ENCODE data around the gene MRPL48.
"Not testable (repeated sequence)": the region's sequence is repeated elsewhere in the genome, so short reads cannot be mapped to it uniquely, and the experiment has no call there.

Gene MRPL48

DNA sequence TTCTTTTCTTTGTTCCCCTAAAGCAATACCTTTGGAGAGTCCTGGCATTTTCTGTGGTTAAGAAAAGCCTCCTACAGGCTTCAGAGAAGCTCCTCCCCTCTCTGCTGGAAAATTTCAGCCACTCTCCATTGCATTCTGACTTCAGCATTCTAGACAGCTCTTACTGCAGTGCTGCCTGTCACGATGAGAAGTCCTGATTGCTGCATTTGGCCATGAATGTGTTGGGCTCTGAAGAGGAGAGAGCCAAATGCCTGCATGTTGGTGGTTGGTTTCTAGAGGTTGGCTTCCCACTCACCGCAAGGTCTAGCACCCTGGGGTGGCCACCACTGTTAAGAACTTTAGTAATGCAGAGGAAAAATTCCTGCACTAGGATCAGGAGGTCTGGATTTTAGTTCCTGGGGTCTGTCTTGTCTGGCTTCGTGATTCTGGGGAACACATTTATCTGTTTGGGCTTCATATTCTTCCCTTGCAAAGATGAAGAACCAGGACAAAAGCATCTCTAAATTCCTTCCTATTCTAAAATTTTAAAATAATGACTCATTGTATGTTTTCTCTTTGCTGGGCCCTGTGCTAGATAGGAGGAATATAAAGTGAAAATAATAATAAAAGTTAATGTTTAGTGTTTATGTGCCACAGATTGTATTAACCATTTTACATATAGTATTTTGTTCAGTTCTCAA, 50.9 kb downstream of the MRPL48 start:
- DNase-seq (ENCODE audit: low read depth in 2 of 3, low spot score in 2 of 3), result no peak

DNA sequence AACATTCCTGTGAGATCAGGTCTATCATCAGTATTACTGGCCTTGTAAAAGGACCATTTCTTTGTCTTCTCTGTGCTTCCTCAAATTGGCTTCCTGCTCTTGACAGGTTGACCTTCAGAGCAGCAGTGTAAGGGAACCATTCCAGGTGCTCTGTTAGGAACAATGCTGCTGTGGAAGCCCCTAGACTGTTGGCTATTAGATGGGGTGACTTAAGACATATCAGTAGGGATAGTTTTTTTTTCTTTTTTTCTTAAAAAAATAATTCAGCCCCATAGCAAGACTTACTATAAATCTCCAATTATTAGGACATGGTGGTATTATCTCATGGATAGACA, 51.4 kb downstream of the MRPL48 start:
- DNase-seq (ENCODE audit: low read depth in 2 of 3, low spot score in 2 of 3), result no peak

DNA sequence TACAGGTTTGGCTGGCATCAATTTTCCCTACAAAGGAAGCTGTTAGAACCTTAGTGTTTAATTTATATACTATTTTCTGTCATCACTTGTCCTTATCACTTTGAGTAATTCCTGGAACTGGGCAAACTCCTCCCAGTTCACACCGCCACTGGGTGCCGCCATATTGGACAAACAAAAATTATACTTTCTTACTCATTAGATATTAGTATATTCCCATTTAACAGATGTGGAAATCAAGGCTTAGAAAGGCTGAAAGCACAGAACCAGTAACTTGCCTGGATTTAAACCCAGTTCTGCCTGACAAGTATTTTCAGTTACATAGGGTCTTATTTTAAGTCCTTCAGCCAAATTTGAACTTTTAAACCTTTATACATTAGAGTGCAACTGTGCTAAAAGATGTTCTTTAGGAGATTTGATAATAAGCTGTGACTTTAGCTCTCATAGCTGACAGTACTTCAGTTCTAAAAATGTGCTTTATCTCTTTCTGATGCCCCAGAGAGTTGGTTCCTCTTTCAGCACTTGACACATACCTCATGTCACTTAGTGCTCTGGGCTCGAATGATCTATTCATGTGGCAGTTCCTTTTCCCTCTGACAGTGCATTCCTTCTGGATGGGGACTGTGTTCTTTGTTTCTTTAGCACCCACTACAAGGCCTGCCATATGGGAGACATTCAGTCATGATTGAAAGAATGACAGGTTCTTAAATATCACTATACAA, 63.5 kb downstream of the MRPL48 start:
- no peak for DNase-seq (ENCODE audit: low read depth in 2 of 3, low spot score in 2 of 3)

DNA sequence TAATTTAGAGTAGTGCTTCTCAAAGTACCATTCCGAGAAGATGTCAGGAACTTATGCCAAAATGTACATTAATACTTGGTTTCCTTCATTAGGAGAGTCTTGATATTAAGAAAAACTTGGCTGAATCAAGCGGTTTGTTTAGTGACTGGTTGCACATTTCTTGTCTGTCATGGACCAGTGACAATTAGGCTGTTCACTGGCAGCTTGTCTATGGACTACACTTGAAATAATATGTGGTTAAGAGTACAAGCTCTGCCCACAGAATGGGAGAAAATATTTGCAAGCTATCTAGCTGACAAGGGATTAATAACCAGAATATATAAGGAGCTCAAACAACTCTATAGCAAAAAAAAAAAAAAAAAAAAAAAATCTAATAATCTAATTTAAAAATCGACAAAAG, 64.4 kb downstream of the MRPL48 start:
- DNase-seq (ENCODE audit: low read depth in 2 of 3, low spot score in 2 of 3), result no peak

DNA sequence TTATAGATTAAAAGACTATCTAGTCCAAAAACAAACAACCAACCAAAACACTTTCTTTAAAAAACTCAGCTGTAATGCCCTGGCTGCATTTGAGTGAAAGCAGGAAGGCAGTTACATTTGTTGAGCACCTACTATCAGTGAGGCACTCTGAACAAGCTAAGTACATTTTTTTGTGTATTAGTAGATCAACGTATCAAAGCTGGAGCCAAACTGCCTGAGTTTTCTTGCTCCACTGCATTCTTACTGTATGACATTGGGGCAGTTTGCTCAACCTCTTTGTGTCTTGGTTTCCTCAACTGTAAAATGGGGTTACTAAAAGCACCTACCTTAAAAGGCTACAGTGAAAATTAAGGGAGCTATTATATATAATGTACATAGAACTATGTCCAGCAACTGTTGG, 67.0 kb downstream of the MRPL48 start:
- no peak for DNase-seq (ENCODE audit: low read depth in 2 of 3, low spot score in 2 of 3)

DNA sequence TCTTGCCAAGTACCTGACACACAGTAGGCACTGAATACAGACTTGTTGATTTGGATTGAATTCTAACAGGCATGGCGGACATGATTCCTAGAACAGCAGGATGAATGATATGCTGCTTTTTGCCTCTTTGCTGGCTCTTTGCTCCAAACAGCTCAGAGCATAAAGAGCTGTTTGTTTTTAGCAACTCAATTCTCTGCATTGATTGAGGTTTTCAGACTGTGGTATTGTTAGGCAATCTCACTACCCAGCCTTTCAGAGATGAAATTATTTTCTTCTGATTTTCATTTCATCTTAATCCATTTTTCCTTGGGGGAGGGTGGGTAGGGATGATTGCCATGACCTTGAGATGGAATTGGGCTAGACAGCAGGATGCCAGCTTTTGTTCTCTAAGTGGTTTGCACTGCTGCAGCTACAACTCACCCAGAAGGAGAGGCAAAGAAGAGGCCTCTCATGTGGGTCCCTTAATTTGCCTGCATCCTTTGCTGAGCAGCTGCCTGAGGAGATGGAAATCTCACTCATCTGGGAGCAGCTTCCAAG, 68.4 kb downstream of the MRPL48 start:
- DNase-seq (ENCODE audit: low read depth in 2 of 3, low spot score in 2 of 3), result no peak

- DNase-seq (ENCODE audit: low read depth in 2 of 3, low spot score in 2 of 3), result no peak
Measured at GRCh38 chr11:73859671-73860070, 72.0 kb downstream of the MRPL48 start.

GRCh38 chr11:73860202-73860601, 72.5 kb downstream of the MRPL48 start:
- no peak for DNase-seq (ENCODE audit: low read depth in 2 of 3, low spot score in 2 of 3)

GRCh38 chr11:73862986-73863385, 75.3 kb downstream of the MRPL48 start:
- no peak for DNase-seq (ENCODE audit: low read depth in 2 of 3, low spot score in 2 of 3)

DNA sequence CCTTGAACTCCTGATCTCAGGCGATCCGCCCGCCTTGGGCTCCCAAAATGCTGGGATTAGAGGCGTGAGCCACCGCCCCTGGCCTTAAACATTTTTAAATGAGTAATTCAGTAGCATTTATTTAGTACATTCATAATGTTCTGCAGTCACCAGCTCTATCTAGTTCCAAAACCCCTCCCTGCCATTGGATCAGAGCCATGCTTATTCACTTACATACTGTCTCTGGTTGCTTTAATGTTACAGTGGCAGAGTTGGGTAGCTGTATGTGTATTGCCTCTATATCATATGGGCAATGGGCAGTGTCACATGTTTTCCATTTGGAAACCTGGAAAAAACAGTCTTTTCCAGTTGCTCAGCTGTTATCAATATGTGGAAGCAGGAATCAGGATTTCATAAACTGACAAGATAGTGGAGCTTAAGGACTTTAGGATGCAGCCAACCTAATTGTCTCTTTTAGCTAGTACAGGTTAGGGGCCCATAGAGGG, 78.5 kb downstream of the MRPL48 start:
- DNase-seq (ENCODE audit: low read depth in 2 of 3, low spot score in 2 of 3), result no peak

DNA sequence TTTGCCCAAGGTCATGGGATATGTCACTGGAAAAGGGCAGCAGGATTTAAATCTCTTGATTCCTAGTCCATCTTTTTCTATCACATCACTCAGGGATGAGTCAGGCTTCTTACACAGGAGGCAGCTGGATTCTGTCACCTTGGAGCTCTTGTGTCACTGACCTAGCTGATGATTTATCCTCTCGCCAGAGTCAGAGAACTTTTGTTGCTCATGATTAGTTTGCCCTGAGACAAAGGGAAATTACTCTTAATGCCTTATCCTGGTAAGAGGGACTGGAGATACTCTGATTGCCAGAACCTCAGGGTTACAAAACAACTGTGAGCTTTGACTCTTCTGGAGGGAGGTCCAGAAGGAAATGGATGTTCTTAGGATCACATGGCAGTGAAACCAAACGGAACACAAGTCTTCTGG, 78.9 kb downstream of the MRPL48 start:
- no peak for DNase-seq (ENCODE audit: low read depth in 2 of 3, low spot score in 2 of 3)

- no peak for DNase-seq (ENCODE audit: low read depth in 2 of 3, low spot score in 2 of 3)
Measured at GRCh38 chr11:73869332-73869949, 81.8 kb downstream of the MRPL48 start.

- DNase-seq (ENCODE audit: low read depth in 2 of 3, low spot score in 2 of 3), result no peak
Measured at GRCh38 chr11:73870261-73870660, 82.6 kb downstream of the MRPL48 start.

DNA sequence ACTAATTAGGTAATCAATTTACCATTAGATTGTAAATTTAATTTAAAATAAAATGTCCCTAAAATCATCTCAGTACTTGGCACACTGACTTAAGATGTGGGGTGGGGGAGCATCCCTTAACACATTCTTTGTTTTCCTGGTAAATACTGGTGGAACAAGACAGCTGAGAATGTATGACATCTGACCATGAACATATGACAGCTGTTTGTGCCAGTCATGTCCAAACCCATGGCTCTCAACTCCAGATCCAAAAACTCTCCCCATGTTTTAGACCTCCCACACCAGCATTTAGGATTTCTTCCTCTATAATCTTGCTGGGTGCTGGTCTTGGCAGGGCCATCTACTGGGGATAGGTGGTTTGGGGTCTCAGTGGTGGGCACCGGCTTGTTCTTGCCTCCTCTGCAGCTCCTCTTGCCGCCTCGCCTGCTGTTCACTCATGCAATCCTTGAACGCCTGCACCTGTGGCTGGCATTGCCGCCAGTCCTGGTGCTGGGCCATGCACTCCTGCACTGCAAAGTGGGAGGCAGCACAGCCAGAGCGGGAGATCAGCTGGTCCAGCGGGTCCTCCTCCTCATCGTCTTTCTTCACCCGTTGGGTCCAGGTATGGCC, 85.2 kb downstream of the MRPL48 start:
- no peak for DNase-seq (ENCODE audit: low read depth in 2 of 3, low spot score in 2 of 3)

DNA sequence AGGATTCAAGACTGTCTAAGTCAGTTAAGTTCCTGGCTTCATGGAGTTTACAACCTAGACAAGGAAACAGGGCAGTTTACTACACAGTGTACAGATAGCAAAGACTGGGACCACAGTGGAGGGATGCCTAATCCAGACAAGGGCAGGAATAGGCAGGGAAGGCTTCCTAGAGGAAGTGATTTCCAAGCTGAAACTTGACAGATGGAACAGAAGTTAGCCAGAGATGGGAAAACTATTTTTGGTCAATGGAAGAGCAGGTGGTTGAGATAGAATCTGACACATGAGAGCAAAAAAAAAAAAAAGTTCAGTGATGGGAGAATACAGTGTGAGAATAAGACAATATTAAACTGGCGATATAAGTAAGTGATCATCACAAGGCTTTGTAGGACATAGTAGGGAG, 87.7 kb downstream of the MRPL48 start:
- no peak for DNase-seq (ENCODE audit: low read depth in 2 of 3, low spot score in 2 of 3)

DNA sequence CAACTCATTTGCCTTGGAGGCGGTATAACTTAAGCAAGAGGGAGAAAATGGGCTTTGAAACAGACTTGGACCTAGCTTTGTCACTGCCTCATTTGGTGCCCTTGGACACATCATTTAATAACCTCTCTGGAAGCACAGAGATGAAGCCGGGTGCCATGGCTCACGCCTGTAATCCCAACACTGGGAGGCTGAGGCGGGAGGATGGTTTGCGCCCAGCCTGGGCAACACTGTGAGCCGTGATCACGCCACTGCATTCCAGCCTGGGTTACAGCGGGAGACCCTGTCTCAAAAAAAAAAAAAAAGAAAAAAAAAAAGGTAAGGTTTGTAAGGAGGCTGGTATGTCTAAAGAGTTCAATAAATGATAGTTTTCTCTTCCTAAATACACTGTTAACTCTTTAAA, 88.2 kb downstream of the MRPL48 start:
- DNase-seq (ENCODE audit: low read depth in 2 of 3, low spot score in 2 of 3), result no peak

DNA sequence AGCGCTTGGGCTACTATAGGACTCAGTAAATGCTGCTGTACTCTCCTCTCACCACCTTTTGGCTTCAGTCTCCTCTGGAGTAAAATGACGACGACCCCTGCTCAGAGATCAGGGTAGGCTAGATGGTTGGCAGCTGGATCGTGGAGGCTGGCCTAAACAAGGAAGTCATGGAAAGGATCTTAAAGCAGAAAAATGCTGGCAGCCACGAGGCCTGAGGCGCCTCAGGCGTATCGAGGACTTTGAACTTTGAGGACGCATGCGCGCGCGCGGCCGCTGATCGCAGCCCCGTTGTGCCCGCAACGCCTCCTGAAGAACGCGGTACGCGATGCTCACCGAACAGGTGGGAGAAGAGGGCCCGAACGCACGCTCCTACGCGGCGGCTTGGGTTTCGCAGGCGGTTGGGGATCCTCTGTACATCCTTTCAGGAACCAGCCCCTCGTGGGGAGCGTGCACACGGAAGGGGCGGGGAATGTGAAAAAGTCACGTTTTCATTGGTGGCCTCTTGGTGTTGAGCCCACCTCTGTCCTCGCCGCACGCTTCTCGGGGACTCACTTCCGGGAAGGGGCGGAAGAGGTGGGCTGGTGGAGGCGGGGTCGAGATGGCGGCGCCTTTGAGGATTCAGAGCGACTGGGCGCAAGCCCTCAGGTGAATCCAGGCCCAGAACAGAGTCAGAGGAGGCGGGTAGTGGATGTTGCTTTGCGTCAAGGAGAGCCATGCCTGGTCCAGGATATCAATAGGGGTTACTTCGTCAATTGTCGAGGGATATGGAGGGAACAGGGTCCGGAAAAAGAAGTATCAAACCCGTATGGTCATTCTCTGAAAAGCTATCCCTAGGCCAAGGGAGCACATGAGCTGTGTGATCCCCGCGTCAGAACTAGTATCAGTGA, 89.0 kb downstream of the MRPL48 start, which contains the start of the genes COA4 and PAAF1:
TSS of gene COA4 (minus strand) at position 423 of the 887 bp plus-strand sequence. CDS start 3,468 bp downstream, outside the sequence.
TSS of gene PAAF1 (plus strand) at position 576 of the 887 bp plus-strand sequence. CDS start at position 599, 23 bp downstream.
- DNase-seq (ENCODE audit: low read depth in 2 of 3, low spot score in 2 of 3), result peak; percentile 82 to 89 (median 83)

DNA sequence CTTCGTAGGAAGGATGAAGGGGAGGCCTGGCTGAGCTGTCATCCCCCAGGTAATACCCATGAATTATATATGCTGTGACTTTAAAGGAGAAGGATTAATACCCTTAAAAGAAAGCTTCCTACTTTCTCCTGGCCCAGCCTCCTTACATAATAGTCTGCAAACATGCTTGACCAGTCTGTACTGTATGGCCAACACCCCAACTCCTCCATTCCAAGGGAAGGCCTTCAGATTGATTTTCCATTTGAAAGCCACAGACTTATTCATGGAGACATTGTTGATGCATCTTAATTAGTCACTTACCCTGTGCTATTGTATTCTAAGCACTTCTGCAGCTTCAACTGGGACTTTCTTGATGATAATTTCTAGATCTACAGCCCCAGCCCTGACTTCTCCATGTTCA, 91.1 kb downstream of the MRPL48 start:
- DNase-seq (ENCODE audit: low read depth in 2 of 3, low spot score in 2 of 3), result no peak

GRCh38 chr11:73880449-73880848, 92.8 kb downstream of the MRPL48 start:
- not testable (repeated sequence) for DNase-seq (ENCODE audit: low read depth in 2 of 3, low spot score in 2 of 3)

DNA sequence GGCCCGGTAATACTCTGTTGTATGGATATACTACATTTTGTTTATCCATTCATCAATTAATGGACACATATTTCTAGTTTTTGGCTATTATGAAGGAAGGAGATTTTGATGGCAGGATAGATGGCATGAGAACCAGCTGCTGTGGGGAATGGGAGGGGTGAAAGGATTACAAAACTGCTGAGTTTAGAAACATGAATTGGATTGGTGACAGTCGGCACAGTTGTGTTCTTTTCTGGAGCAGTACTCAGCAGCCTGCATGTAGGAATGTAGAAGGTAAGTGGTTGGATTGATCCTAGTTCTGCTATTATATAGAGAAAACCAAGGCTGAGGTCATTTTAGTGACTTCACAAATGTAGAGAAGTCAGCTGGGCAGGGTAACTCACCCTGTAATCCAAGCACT, 96.2 kb downstream of the MRPL48 start:
- DNase-seq (ENCODE audit: low read depth in 2 of 3, low spot score in 2 of 3), result no peak
